Measurements from ENCODE around the gene ANO6. TPM values are rescaled to one million over a fixed set of nuclear protein-coding genes. Genes with fewer than 3 reads are reported as not detected.

ANO6 gene
- total and polyA plus RNA-seq, 2 donors (not counting 1 experiment from before 2014, with no cell fraction given) = 6.6 to 19.5 TPM

GRCh38 chr12:45421736-45422135 is 205.8 kb downstream of the ANO6 start:
- no peaks in the 10 kb centered on the region for H3K27me3 ChIP-seq (replicated peaks in 1 of 4; ENCODE audit: control extremely low read depth in 1 of 4, control insufficient read depth in 3 of 4, insufficient read depth in 4 of 4, low read length in 3 of 4)
- H3K4me1 ChIP-seq (ENCODE audit: control insufficient read depth in 2 of 2, insufficient read depth in 2 of 2, low read length in 2 of 2) = no peaks in the 10 kb centered on the region
- CTCF ChIA-PET = no interaction called here
- no peak overlapping the region for H3K4me2 ChIP-seq (replicated peaks; ENCODE audit: low read depth, low read length, poor library complexity, severe bottlenecking)
- H3K9ac ChIP-seq (ENCODE audit: low read length) = no peak overlapping the region
- H3K9me3 Mint-ChIP-seq (ENCODE audit: insufficient read depth) = no peaks in the 10 kb centered on the region
- no peak overlapping the region for H3K27ac Mint-ChIP-seq
- peaks cover 3 to 13% of the 10 kb centered on the region in 2 experiments for H3K36me3 ChIP-seq (replicated peaks in 1 of 2; ENCODE audit: control extremely low read depth in 1 of 2, control insufficient read depth in 1 of 2, extremely low read depth in 1 of 2, insufficient read depth in 2 of 2, low read length in 1 of 2)
- no peak for TF ChIP-seq CTCF (IDR thresholded peaks at IDR 0.05)
- TF ChIP-seq EZH2 (IDR thresholded peaks at IDR 0.05; ENCODE audit: borderline replicate concordance, insufficient read depth, low read depth, low read length, poor library complexity, severe bottlenecking) = no peak
- no peak overlapping the region for H2AFZ ChIP-seq (ENCODE audit: insufficient read depth, low read depth, low read length, poor library complexity, severe bottlenecking)
- no peaks in the 10 kb centered on the region for H4K20me1 ChIP-seq (ENCODE audit: control insufficient read depth, insufficient read depth, low read length, poor library complexity, severe bottlenecking)
- H3K4me3 ChIP-seq (ENCODE audit: control extremely low read depth in 1 of 5, extremely low read depth in 1 of 5, insufficient read depth in 1 of 5, low read depth in 2 of 5, low read length in 4 of 5) = no peak overlapping the region
- POLR2A ChIA-PET = no interaction called here
- no peak for DNase-seq
- no peaks in the 10 kb centered on the region for H3K79me2 ChIP-seq (ENCODE audit: control insufficient read depth, insufficient read depth, low read length)
- ATAC-seq (ENCODE audit: low read depth) = no peak
- WGBS (ENCODE audit: insufficient coverage) = no CpG with 5 or more reads among the region's 1 CpG
- no peak overlapping the region for H3K27ac ChIP-seq (ENCODE audit: low read length in 2 of 2)
- intact Hi-C loops (cut with micrococcal nuclease) = no loop called here
- H3K4me1 Mint-ChIP-seq = no peaks in the 10 kb centered on the region
- H3K4me3 Mint-ChIP-seq = no peak overlapping the region
- no peaks in the 10 kb centered on the region for H3K27me3 Mint-ChIP-seq
- no peaks in the 10 kb centered on the region for H3K9me3 ChIP-seq (ENCODE audit: control extremely low read depth in 1 of 3, control insufficient read depth in 2 of 3, insufficient read depth in 1 of 3, low read length in 2 of 3)

GRCh38 chr12:45423931-45424330 is 208.0 kb downstream of the ANO6 start:
- Mint-ChIP-seq H3K4me1 (no peaks in the 10 kb centered on the region), H3K27ac (no peak overlapping the region), H3K27me3 (no peaks in the 10 kb centered on the region), H3K4me3 (no peak overlapping the region), H3K9me3 (ENCODE audit: insufficient read depth) (no peaks in the 10 kb centered on the region)
- no peaks in the 10 kb centered on the region for H3K9me3 ChIP-seq (ENCODE audit: control extremely low read depth in 1 of 3, control insufficient read depth in 2 of 3, insufficient read depth in 1 of 3, low read length in 2 of 3)
- H3K4me3 ChIP-seq (ENCODE audit: control extremely low read depth in 1 of 5, extremely low read depth in 1 of 5, insufficient read depth in 1 of 5, low read depth in 2 of 5, low read length in 4 of 5) = no peak overlapping the region
- no peaks in the 10 kb centered on the region for H3K27me3 ChIP-seq (replicated peaks in 1 of 4; ENCODE audit: control extremely low read depth in 1 of 4, control insufficient read depth in 3 of 4, insufficient read depth in 4 of 4, low read length in 3 of 4)
- DNase-seq = no peak
- no peaks in the 10 kb centered on the region for H3K4me1 ChIP-seq (ENCODE audit: control insufficient read depth in 2 of 2, insufficient read depth in 2 of 2, low read length in 2 of 2)
- no peak overlapping the region for H3K4me2 ChIP-seq (replicated peaks; ENCODE audit: low read depth, low read length, poor library complexity, severe bottlenecking)
- H2AFZ ChIP-seq (ENCODE audit: insufficient read depth, low read depth, low read length, poor library complexity, severe bottlenecking) = no peak overlapping the region
- H3K79me2 ChIP-seq (ENCODE audit: control insufficient read depth, insufficient read depth, low read length) = no peaks in the 10 kb centered on the region
- ATAC-seq (ENCODE audit: low read depth) = no peak
- no peak for TF ChIP-seq EZH2 (IDR thresholded peaks at IDR 0.05; ENCODE audit: borderline replicate concordance, insufficient read depth, low read depth, low read length, poor library complexity, severe bottlenecking)
- intact Hi-C loops (cut with micrococcal nuclease) = no loop called here
- ChIA-PET CTCF (no interaction called here), POLR2A (no interaction called here)
- no peak overlapping the region for H3K27ac ChIP-seq (ENCODE audit: low read length in 2 of 2)
- H4K20me1 ChIP-seq (ENCODE audit: control insufficient read depth, insufficient read depth, low read length, poor library complexity, severe bottlenecking) = no peaks in the 10 kb centered on the region
- H3K36me3 ChIP-seq (replicated peaks in 1 of 2; ENCODE audit: control extremely low read depth in 1 of 2, control insufficient read depth in 1 of 2, extremely low read depth in 1 of 2, insufficient read depth in 2 of 2, low read length in 1 of 2) = peaks cover 1 to 12% of the 10 kb centered on the region in 2 experiments
- WGBS (ENCODE audit: insufficient coverage) = no CpG with 5 or more reads among the region's 1 CpG
- H3K9ac ChIP-seq (ENCODE audit: low read length) = no peak overlapping the region

Measured in B cell (primary cell).